T-cell (primary cell): ENCODE measurements around the gene TTC3. TPM values are rescaled to one million over a fixed set of nuclear protein-coding genes. Genes with fewer than 3 reads are reported as not detected.
A peak's percentile ranks its signal among the peaks of the same experiment; 100 is the strongest.

Experiments
- ATAC-seq, 4 experiments: fragments of 200-7000 bp in 3 of 4; fragments of 150-1000 bp in 1 of 4; cut with Tn5 transposase; replicated peaks in 1 of 4; 1 replicate in 3 of 4; 2 replicates in 1 of 4; pipeline ENCODE4 v1.10.0; 2021; ENCODE audit warnings: moderate library complexity in 3 of 4, mild to moderate bottlenecking in 2 of 4, moderate number of reproducible peaks in 1 of 4
- CTCF ChIA-PET, 2 donors: fragments of 300-600 bp; sonication (Branson Sonifier 250); formaldehyde crosslinking; loops; one replicate each; lab custom pipeline; 2022; ENCODE audit warnings: antibody characterized with exemption in 2 of 2; lab: Charles Lee
- POLR2A ChIA-PET, 2 donors: fragments of 300-600 bp; sonication (Branson Sonifier 250); formaldehyde crosslinking; loops; one replicate each; lab custom pipeline; 2022; ENCODE audit warnings: antibody characterized with exemption in 2 of 2; lab: Charles Lee
- DNase-seq, 35 experiments: peaks; one replicate each; pipeline versions ENCODE4 v3.0.0 to v3.0.0-alpha.2; 2013 to 2023
- H3K27ac ChIP-seq: one replicate; pipeline ENCODE4 v1.5.1; 2013; ENCODE audit warnings: low read length
- H3K27me3 ChIP-seq, 2 experiments: replicated peaks in 1 of 2; 1 replicate in 1 of 2; 2 replicates in 1 of 2; pipeline versions ENCODE4 v1.6.1 to v1.7.0; 2013; ENCODE audit warnings: low read length in 1 of 2, mixed read lengths in 1 of 2; ENCODE audit not compliant: control insufficient read depth in 2 of 2, insufficient read depth in 2 of 2; ENCODE audit errors: extremely low read depth in 1 of 2
- H3K36me3 ChIP-seq, 2 donors: 1 replicate in 1 of 2; 2 replicates in 1 of 2; pipeline versions ENCODE4 v1.6.1 to v1.7.0; 2013; ENCODE audit warnings: low read length in 1 of 2; ENCODE audit not compliant: control insufficient read depth in 2 of 2, insufficient read depth in 1 of 2; ENCODE audit errors: extremely low read depth in 1 of 2
- H3K4me1 ChIP-seq, 2 experiments: 1 replicate in 1 of 2; 2 replicates in 1 of 2; pipeline versions ENCODE4 v1.6.1 to v1.7.0; 2013; ENCODE audit warnings: low read length in 2 of 2, mixed read lengths in 1 of 2; ENCODE audit not compliant: insufficient read depth in 2 of 2, control insufficient read depth in 1 of 2; ENCODE audit errors: extremely low read depth in 1 of 2
- H3K4me3 ChIP-seq, 2 donors: 1 replicate in 1 of 2; 2 replicates in 1 of 2; pipeline versions ENCODE4 v1.5.1 to v1.7.0; 2013; ENCODE audit warnings: mild to moderate bottlenecking in 2 of 2, low read length in 1 of 2, moderate library complexity in 1 of 2; ENCODE audit not compliant: control insufficient read depth in 1 of 2; ENCODE audit errors: extremely low read depth in 1 of 2
- H3K9me3 ChIP-seq: 2 replicates; pipeline ENCODE4 v1.7.0; 2013
- H3K27ac Mint-ChIP-seq, 2 donors: one replicate each; pipeline ENCODE4 v1.8.0; 2020 to 2021; ENCODE audit warnings: mild to moderate bottlenecking in 2 of 2, mixed read lengths in 2 of 2
- H3K27me3 Mint-ChIP-seq, 2 donors: one replicate each; pipeline ENCODE4 v1.8.0; 2021 to 2022; ENCODE audit warnings: mixed read lengths in 2 of 2
- H3K36me3 Mint-ChIP-seq: one replicate; pipeline ENCODE4 v1.8.0; 2021; ENCODE audit warnings: mixed read lengths
- H3K4me1 Mint-ChIP-seq, 3 donors: one replicate each; pipeline ENCODE4 v1.8.0; 2020 to 2022; ENCODE audit warnings: mixed read lengths in 3 of 3, mild to moderate bottlenecking in 1 of 3
- H3K4me3 Mint-ChIP-seq, 3 donors: one replicate each; pipeline ENCODE4 v1.8.0; 2020 to 2022; ENCODE audit warnings: mild to moderate bottlenecking in 3 of 3, mixed read lengths in 3 of 3, moderate library complexity in 3 of 3
- H3K9me3 Mint-ChIP-seq, 3 donors: one replicate each; pipeline ENCODE4 v1.8.0; 2020 to 2022; ENCODE audit warnings: mixed read lengths in 3 of 3
- WGBS: methylation state at CpG from one replicate; pipeline ENCODE4 v1.1.5; 2013; ENCODE audit warnings: missing lambda C conversion rate; ENCODE audit not compliant: insufficient coverage; 5-methylcytosine and 5-hydroxymethylcytosine counted together
- total RNA-seq, 35 experiments: library from RNA in 6 of 35; stranded (reverse) in 6 of 35; fragments of 120-200 nt in 1 of 35; gene quantifications; one replicate each; pipeline versions ENCODE4 v1.2.1 to v1.2.4 and lab custom pipeline; 2013 to 2026

TTC3 gene
- total RNA-seq, 5 donors from 2014 or later (not counting 1 experiment from before 2014, with no cell fraction given): 125 to 153 (median 139) TPM

DNA sequence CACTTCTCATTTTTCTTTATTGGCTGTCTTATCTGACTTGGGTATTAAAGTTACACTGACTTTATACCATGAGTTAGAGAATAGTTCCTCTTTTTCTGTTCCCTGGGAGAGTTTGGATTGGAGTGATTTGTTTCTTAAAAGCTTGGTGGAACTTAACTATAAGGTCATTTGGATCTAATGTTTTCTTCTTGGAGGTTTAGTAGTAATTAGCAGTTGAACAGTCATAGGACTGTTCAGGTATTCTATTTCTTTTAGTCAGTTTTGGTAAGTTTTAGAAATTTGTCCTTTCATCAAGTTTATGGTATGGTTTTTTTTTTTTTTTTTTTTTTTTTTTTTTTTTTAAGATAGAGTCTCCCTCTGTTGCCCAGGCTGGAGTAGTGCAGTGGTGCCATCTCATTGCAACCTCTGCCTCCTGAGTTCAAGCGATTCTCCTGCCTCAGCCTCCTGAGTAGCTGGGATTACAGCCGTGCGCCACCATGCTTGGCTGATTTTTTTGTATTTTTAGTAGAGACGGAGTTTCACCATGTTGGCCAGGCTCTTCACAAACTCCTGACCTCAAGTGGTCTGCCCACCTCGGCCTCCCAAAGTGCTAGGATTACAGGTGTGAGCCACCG, 6.3 kb downstream of the TTC3 start:
- Mint-ChIP-seq H3K9me3 (peaks cover 0 to 5% (median 5%) of the 10 kb centered on the region in 3 donors), H3K36me3 (peaks cover 13% of the 10 kb centered on the region), H3K4me3 (no peak overlapping the region), H3K27me3 (no peaks in the 10 kb centered on the region), H3K4me1 (peaks cover 51 to 69% (median 68%) of the 10 kb centered on the region in 3 donors), H3K27ac (no peak overlapping the region)
- no peaks in the 10 kb centered on the region for H3K36me3 ChIP-seq
- ATAC-seq (peak in 1 of 4 experiments; percentile 67), DNase-seq (peak in 4 of 35 experiments; percentile 8 to 38 (median 14))
- ChIA-PET CTCF (no interaction called here), POLR2A (interaction anchor here in 1 of 2 donors (0.7 kb wide), 1 partner anchor 12 kb away, joined by 4 read pairs; no protein-coding TSS in a partner anchor)
- H3K4me3 ChIP-seq: no peak overlapping the region
- WGBS: 100% methylated on average over 1 of the region's 6 CpGs
- H3K9me3 ChIP-seq: no peaks in the 10 kb centered on the region
- peaks cover 7 to 15% of the 10 kb centered on the region in 2 experiments for H3K4me1 ChIP-seq
- H3K27me3 ChIP-seq: no peaks in the 10 kb centered on the region
- no peak overlapping the region for H3K27ac ChIP-seq

DNA sequence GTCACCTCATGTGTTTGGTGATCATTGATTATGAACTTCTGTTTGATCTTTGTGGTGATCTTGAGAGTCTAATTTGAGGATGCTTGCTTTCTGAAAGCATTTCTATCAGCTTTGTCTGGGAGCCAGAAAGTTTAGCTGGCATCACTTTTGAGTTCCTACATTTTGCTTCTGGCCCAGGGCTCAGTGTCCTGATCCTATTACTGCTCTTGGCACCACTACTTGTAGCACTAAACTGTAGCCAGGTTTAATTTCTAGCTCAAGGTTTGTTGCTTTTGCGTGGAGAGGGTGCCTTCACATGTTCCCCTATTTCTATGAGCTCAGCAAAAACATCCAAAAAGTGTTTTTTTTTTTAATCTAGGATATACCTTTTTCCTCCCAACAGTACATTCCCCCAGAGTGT, 9.3 kb downstream of the TTC3 start:
- no peaks in the 10 kb centered on the region for H3K27me3 ChIP-seq
- Mint-ChIP-seq H3K27ac (no peak overlapping the region), H3K36me3 (peaks cover 15% of the 10 kb centered on the region), H3K4me1 (peaks cover 31 to 51% (median 48%) of the 10 kb centered on the region in 3 donors), H3K4me3 (no peak overlapping the region), H3K27me3 (no peaks in the 10 kb centered on the region), H3K9me3 (peaks cover 0 to 5% (median 5%) of the 10 kb centered on the region in 3 donors)
- H3K9me3 ChIP-seq: no peaks in the 10 kb centered on the region
- WGBS: no CpG with 5 or more reads among the region's 1 CpG
- no peak overlapping the region for H3K27ac ChIP-seq
- no peak overlapping the region for H3K4me3 ChIP-seq
- ChIA-PET CTCF (interaction anchor here (0.6 to 0.7 kb wide), 2 partner anchors 169 to 1045 kb away, joined by 3 to 4 read pairs; no protein-coding TSS in a partner anchor), POLR2A (interaction anchor here in 1 of 2 donors (0.6 kb wide), 1 partner anchor 41 kb away, joined by 3 read pairs; no protein-coding TSS in a partner anchor)
- ATAC-seq (no peak), DNase-seq (no peak)
- peaks cover 3 to 9% of the 10 kb centered on the region in 2 experiments for H3K4me1 ChIP-seq
- peaks cover 2 to 4% of the 10 kb centered on the region in 2 donors for H3K36me3 ChIP-seq

DNA sequence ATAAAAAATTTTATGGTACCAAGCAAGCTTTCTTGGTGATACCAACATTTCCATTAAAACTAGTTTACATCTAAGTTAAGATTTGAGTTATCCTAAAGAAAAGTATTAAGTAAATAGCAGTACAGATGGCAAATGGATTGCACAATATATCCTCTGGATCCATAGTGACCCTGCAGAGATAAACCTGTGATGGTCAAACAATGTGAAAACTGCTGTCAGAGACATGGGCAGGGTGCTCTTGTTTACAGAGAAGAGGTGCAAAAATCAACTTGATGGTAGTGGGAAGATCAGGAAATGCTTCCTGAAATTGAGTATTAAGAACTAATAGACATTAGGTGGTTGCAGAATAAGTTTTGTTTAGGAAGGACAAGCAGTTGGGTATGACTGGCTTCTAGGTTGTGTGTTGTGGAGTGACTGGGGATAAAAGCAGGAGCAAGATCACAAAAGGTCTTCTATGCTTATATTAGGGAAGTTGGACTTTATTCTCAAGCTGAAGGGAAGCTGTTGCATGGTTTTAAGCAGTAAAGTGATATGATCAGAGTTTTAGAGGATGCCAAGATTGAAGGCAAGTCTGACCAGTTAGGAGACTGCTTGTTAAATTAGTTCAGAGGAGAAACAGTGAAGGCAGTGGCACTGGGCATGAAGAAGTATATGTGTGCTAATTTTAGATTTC, 9.9 kb downstream of the TTC3 start:
- ChIA-PET POLR2A (interaction anchor here in 1 of 2 donors (0.6 kb wide), 1 partner anchor 42 kb away, joined by 3 read pairs; no protein-coding TSS in a partner anchor), CTCF (interaction anchor here in 1 of 2 donors (0.7 kb wide), 1 partner anchor 168 kb away, joined by 3 read pairs; no protein-coding TSS in a partner anchor)
- Mint-ChIP-seq H3K36me3 (peaks cover 15% of the 10 kb centered on the region), H3K4me3 (peak overlapping the region in 1 of 3 donors; percentile 3), H3K9me3 (peaks cover 0 to 5% (median 5%) of the 10 kb centered on the region in 3 donors), H3K27ac (no peak overlapping the region), H3K27me3 (no peaks in the 10 kb centered on the region), H3K4me1 (peaks cover 25 to 45% (median 42%) of the 10 kb centered on the region in 3 donors)
- ATAC-seq (no peak), DNase-seq (no peak)
- Histone ChIP-seq H3K27ac (no peak overlapping the region), H3K4me1 (peaks cover 3 to 9% of the 10 kb centered on the region in 2 experiments), H3K27me3 (no peaks in the 10 kb centered on the region), H3K4me3 (no peak overlapping the region), H3K9me3 (no peaks in the 10 kb centered on the region), H3K36me3 (peaks cover 2 to 6% of the 10 kb centered on the region in 2 donors)

DNA sequence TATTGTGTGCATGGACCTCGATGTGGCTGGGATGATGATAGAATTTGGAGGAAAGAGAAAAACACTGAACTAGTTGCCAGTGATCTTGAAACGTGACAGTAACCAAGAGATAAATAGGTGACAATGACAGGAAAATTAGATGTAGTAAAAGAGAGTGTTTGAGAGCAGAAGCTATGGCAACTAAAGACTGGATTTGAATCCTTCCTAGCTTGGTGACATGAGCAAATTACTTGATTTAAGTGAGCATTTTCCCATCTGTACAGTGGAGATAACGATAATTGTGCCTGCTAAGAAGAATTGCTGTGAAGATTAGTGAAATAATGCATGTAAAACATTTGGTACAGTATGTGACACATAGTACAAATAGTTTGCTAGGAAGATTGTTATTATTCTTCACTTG, 12.7 kb downstream of the TTC3 start:
- Mint-ChIP-seq H3K27me3 (no peaks in the 10 kb centered on the region), H3K4me3 (no peak overlapping the region), H3K9me3 (no peaks in the 10 kb centered on the region), H3K27ac (no peak overlapping the region), H3K36me3 (peaks cover 22% of the 10 kb centered on the region), H3K4me1 (peaks cover 2 to 34% (median 27%) of the 10 kb centered on the region in 3 donors)
- no peak for ATAC-seq
- peaks cover 2 to 14% of the 10 kb centered on the region in 2 donors for H3K36me3 ChIP-seq
- H3K4me3 ChIP-seq: no peak overlapping the region
- ChIA-PET POLR2A (no interaction called here), CTCF (no interaction called here)
- 92% methylated on average over 3 of the region's 3 CpGs for WGBS
- peaks cover 3 to 9% of the 10 kb centered on the region in 2 experiments for H3K4me1 ChIP-seq
- H3K9me3 ChIP-seq: no peaks in the 10 kb centered on the region
- DNase-seq: no peak
- H3K27me3 ChIP-seq: no peaks in the 10 kb centered on the region
- H3K27ac ChIP-seq: no peak overlapping the region

DNA sequence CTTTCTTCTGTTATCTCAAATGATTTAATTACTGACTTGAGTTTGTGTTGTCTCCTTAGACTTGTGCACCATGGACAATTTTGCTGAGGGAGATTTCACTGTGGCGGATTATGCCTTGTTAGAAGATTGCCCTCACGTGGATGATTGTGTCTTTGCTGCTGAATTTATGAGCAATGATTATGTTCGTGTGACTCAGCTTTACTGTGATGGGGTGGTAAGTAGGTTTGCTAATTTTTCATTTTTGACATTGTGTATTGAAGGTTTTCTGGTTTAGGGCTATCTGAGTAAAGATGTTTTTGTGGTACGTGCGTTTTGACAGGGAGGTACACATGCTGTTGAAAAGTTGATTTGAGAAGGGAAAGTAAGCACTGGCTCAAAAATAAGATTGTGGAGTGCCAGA, 14.1 kb downstream of the TTC3 start:
- 81% methylated on average over 5 of the region's 5 CpGs for WGBS

DNA sequence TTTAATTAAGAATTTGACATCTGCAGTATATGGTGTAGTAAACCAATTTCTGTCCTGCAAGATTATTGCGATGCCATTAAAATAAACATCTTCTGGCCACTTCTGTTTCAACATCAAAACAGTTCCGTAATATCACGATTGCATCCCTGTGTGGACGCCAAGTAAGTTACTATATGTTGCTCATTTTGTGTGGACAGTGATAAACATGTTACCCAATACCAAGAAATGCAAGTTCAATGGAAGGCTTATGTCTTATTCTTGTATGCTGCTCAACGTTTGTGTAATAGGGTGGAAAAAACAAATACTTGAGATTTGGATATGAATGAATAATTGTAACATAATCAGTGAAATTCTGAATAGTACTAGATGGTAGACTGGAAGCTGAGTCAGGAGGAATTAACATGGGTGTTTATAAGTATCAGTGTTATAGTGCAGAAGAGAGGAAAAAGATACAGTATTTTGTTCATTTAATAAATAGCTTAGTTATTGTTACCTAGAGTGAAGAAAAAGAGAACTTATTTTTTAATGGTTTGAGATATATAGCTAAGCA, 15.2 kb downstream of the TTC3 start:
- DNase-seq (no peak), ATAC-seq (no peak)
- Histone ChIP-seq H3K4me1 (peaks cover 0 to 5% of the 10 kb centered on the region in 2 experiments), H3K36me3 (peaks cover 2 to 18% of the 10 kb centered on the region in 2 donors), H3K4me3 (no peak overlapping the region), H3K9me3 (no peaks in the 10 kb centered on the region), H3K27me3 (no peaks in the 10 kb centered on the region), H3K27ac (no peak overlapping the region)
- peaks cover 0 to 20% (median 12%) of the 10 kb centered on the region in 3 donors for H3K4me1 Mint-ChIP-seq
- no peak overlapping the region for H3K4me3 Mint-ChIP-seq
- no peak overlapping the region for H3K27ac Mint-ChIP-seq
- H3K36me3 Mint-ChIP-seq: peaks cover 30% of the 10 kb centered on the region
- no peaks in the 10 kb centered on the region for H3K27me3 Mint-ChIP-seq
- no peaks in the 10 kb centered on the region for H3K9me3 Mint-ChIP-seq
- CTCF ChIA-PET: no interaction called here
- no CpG with 5 or more reads among the region's 5 CpGs for WGBS
- POLR2A ChIA-PET: no interaction called here

More for the DNA sequence above, 14.1 kb downstream of the TTC3 start:
- DNase-seq: peak in 1 of 35 experiments; percentile 28
- no peaks in the 10 kb centered on the region for H3K27me3 Mint-ChIP-seq
- Histone ChIP-seq H3K36me3 (peaks cover 2 to 18% of the 10 kb centered on the region in 2 donors), H3K27me3 (no peaks in the 10 kb centered on the region), H3K9me3 (no peaks in the 10 kb centered on the region), H3K27ac (no peak overlapping the region), H3K4me1 (peaks cover 3 to 9% of the 10 kb centered on the region in 2 experiments), H3K4me3 (no peak overlapping the region)
- peaks cover 26% of the 10 kb centered on the region for H3K36me3 Mint-ChIP-seq
- H3K4me3 Mint-ChIP-seq: no peak overlapping the region
- ChIA-PET POLR2A (interaction anchor here in 1 of 2 donors (0.6 kb wide), 1 partner anchor 12 kb away, joined by 4 read pairs; no protein-coding TSS in a partner anchor), CTCF (no interaction called here)
- no peak for ATAC-seq
- no peaks in the 10 kb centered on the region for H3K9me3 Mint-ChIP-seq
- H3K27ac Mint-ChIP-seq: no peak overlapping the region
- H3K4me1 Mint-ChIP-seq: peaks cover 0 to 29% (median 22%) of the 10 kb centered on the region in 3 donors
